H9 (cell line): Measurements from ENCODE around the gene TEAD1. TPM values are rescaled to one million over a fixed set of nuclear protein-coding genes. Genes with fewer than 3 reads are reported as not detected.

Source experiments
- DNase-seq: peaks from one replicate; pipeline ENCODE4 v3.0.0-alpha.2; 2017
- H2AFZ ChIP-seq: one replicate; pipeline ENCODE4 v1.6.1; 2013; ENCODE audit warnings: mild to moderate bottlenecking, low read length, control low read depth, moderate library complexity
- H2AK5ac ChIP-seq: 2 replicates; pipeline ENCODE4 v1.6.1; 2013; ENCODE audit warnings: low read length, control low read depth, mixed read lengths; ENCODE audit not compliant: insufficient read length
- H2BK120ac ChIP-seq: one replicate; pipeline ENCODE4 v1.6.1; 2013; ENCODE audit warnings: low read depth, mild to moderate bottlenecking, low read length, control low read depth, inconsistent platforms; ENCODE audit not compliant: poor library complexity, severe bottlenecking
- H2BK12ac ChIP-seq: 2 replicates; pipeline ENCODE4 v1.6.1; 2013; ENCODE audit warnings: low read length, control low read depth, mixed read lengths, low read depth; ENCODE audit not compliant: insufficient read length
- H2BK15ac ChIP-seq: 2 replicates; pipeline ENCODE4 v1.6.1; 2013; ENCODE audit warnings: low read depth, low read length, control low read depth
- H2BK20ac ChIP-seq: one replicate; pipeline ENCODE4 v1.6.1; 2013; ENCODE audit warnings: low read depth, mild to moderate bottlenecking, low read length, control low read depth, inconsistent platforms; ENCODE audit not compliant: poor library complexity, severe bottlenecking
- H2BK5ac ChIP-seq: 2 replicates; pipeline ENCODE4 v1.6.1; 2013; ENCODE audit warnings: low read length, control low read depth, mixed read lengths; ENCODE audit not compliant: insufficient read length
- H3K14ac ChIP-seq: 2 replicates; pipeline ENCODE4 v1.6.1; 2013; ENCODE audit warnings: low read length, control low read depth; ENCODE audit not compliant: insufficient read depth
- H3K18ac ChIP-seq: 2 replicates; pipeline ENCODE4 v1.6.1; 2013; ENCODE audit warnings: low read depth, mild to moderate bottlenecking, mixed read lengths, low read length, control low read depth; ENCODE audit not compliant: insufficient read length
- H3K23ac ChIP-seq: 2 replicates; pipeline ENCODE4 v1.6.1; 2013; ENCODE audit warnings: low read length, control low read depth, mixed read lengths, low read depth; ENCODE audit not compliant: insufficient read length
- H3K23me2 ChIP-seq: 2 replicates; pipeline ENCODE4 v1.6.1; 2013; ENCODE audit warnings: low read depth, mild to moderate bottlenecking, mixed read lengths, low read length, control low read depth; ENCODE audit not compliant: insufficient read length, poor library complexity, severe bottlenecking
- H3K27ac ChIP-seq: 2 replicates; pipeline ENCODE4 v1.5.1; 2013; ENCODE audit warnings: low read length, control low read depth, mixed read lengths, low read depth; ENCODE audit not compliant: insufficient read length
- H3K27me3 ChIP-seq: 2 replicates; pipeline ENCODE4 v1.6.1; 2013; ENCODE audit warnings: low read length, control low read depth, inconsistent platforms; ENCODE audit not compliant: insufficient read depth
- H3K4ac ChIP-seq: 2 replicates; pipeline ENCODE4 v1.6.1; 2013; ENCODE audit warnings: low read depth, mild to moderate bottlenecking, control low read depth, inconsistent platforms, low read length, moderate library complexity
- H3K4me1 ChIP-seq: 2 replicates; pipeline ENCODE4 v1.6.1; 2013; ENCODE audit warnings: low read length, control low read depth, inconsistent platforms; ENCODE audit not compliant: insufficient read depth
- H3K4me2 ChIP-seq: 2 replicates; pipeline ENCODE4 v1.6.1; 2013; ENCODE audit warnings: low read length, control low read depth, mixed read lengths; ENCODE audit not compliant: insufficient read length, insufficient read depth
- H3K56ac ChIP-seq: 2 replicates; pipeline ENCODE4 v1.6.1; 2013; ENCODE audit warnings: low read depth, mild to moderate bottlenecking, mixed read lengths, low read length, control low read depth; ENCODE audit not compliant: insufficient read length
- H3K79me1 ChIP-seq: 2 replicates; pipeline ENCODE4 v1.6.1; 2013; ENCODE audit warnings: low read depth, mild to moderate bottlenecking, moderate library complexity, low read length, control low read depth, inconsistent platforms; ENCODE audit not compliant: insufficient read depth, poor library complexity, severe bottlenecking
- H3K79me2 ChIP-seq: 2 replicates; pipeline ENCODE4 v1.6.1; 2013; ENCODE audit warnings: low read length, control low read depth, inconsistent platforms; ENCODE audit not compliant: insufficient read depth
- H3K9ac ChIP-seq: 2 replicates; pipeline ENCODE4 v1.6.1; 2013; ENCODE audit warnings: low read length, control low read depth, mixed read lengths; ENCODE audit not compliant: insufficient read length; ENCODE audit errors: extremely low read depth
- H3K9me3 ChIP-seq: one replicate; pipeline ENCODE4 v1.6.1; 2013; ENCODE audit warnings: low read depth, low read length, inconsistent platforms; ENCODE audit not compliant: control insufficient read depth
- H3T11ph ChIP-seq: one replicate; pipeline ENCODE4 v1.6.1; 2013; ENCODE audit warnings: mild to moderate bottlenecking, low read length, control low read depth, inconsistent platforms
- H4K20me1 ChIP-seq: one replicate; pipeline ENCODE4 v1.6.1; 2013; ENCODE audit not compliant: control insufficient read depth, insufficient read length, insufficient read depth
- H4K5ac ChIP-seq: 2 replicates; pipeline ENCODE4 v1.6.1; 2013; ENCODE audit warnings: low read depth, mild to moderate bottlenecking, mixed read lengths, low read length, control low read depth; ENCODE audit not compliant: insufficient read length
- H4K8ac ChIP-seq: replicated peaks from 2 replicates; pipeline ENCODE4 v1.6.1; 2013; ENCODE audit warnings: low read length, control low read depth, mixed read lengths, low read depth; ENCODE audit not compliant: insufficient read length
- H4K91ac ChIP-seq: 2 replicates; pipeline ENCODE4 v1.6.1; 2013; ENCODE audit warnings: low read depth, mild to moderate bottlenecking, moderate library complexity, mixed read lengths, low read length, control low read depth; ENCODE audit not compliant: insufficient read length
- H3K27ac Mint-ChIP-seq, 3 experiments: 2 replicates in 2 of 3; 3 replicates in 1 of 3; pipeline ENCODE4 v1.8.0; 2020 to 2021; ENCODE audit warnings: mixed read lengths in 3 of 3, mild to moderate bottlenecking in 1 of 3, moderate library complexity in 1 of 3
- H3K27me3 Mint-ChIP-seq: 2 replicates; pipeline ENCODE4 v1.8.0; 2021; ENCODE audit warnings: low read depth, mild to moderate bottlenecking, moderate library complexity, mixed read lengths
- H3K36me3 Mint-ChIP-seq, 3 experiments: 2 replicates in 2 of 3; 3 replicates in 1 of 3; pipeline ENCODE4 v1.8.0; 2020 to 2021; ENCODE audit warnings: low read depth in 3 of 3, mixed read lengths in 3 of 3; ENCODE audit not compliant: insufficient read depth in 1 of 3
- H3K4me1 Mint-ChIP-seq, 2 experiments: 2 replicates each; pipeline ENCODE4 v1.8.0; 2020; ENCODE audit warnings: mixed read lengths in 2 of 2
- H3K4me3 Mint-ChIP-seq, 2 experiments: 2 replicates in 1 of 2; 3 replicates in 1 of 2; pipeline ENCODE4 v1.8.0; 2020 to 2021; ENCODE audit warnings: mild to moderate bottlenecking in 2 of 2, mixed read lengths in 2 of 2, moderate library complexity in 1 of 2
- H3K9me3 Mint-ChIP-seq, 2 experiments: 2 replicates in 1 of 2; 3 replicates in 1 of 2; pipeline ENCODE4 v1.8.0; 2020; ENCODE audit warnings: mild to moderate bottlenecking in 2 of 2, mixed read lengths in 2 of 2, moderate library complexity in 1 of 2
- CTCF ChIP-seq: fragments of 200-600 bp; sonication (generic); conservative IDR thresholded peaks from 3 replicates; pipeline ENCODE4 v1.8.0; 2021; ENCODE audit warnings: antibody characterized with exemption, mild to moderate bottlenecking
- WGBS: extraction: QIAGEN DNeasy Blood & Tissue Kit; methylation state at CpG from one replicate; pipeline ENCODE4 v1.1.7; 2013; ENCODE audit warnings: missing lambda C conversion rate, low lambda C conversion rate, mixed read lengths; ENCODE audit not compliant: insufficient read length; ENCODE audit errors: extremely low coverage; 5-methylcytosine and 5-hydroxymethylcytosine counted together
- total RNA-seq: library from RNA; stranded (reverse); gene quantifications from 2 replicates; pipeline ENCODE4 v1.2.1, GENCODE V29; 2021

The TEAD1 gene
- total RNA-seq, 1 experiment from 2014 or later = 75.1 TPM

- Histone ChIP-seq H4K5ac (no peak overlapping the region), H3K9me3 (no peaks in the 10 kb centered on the region), H3K14ac (no peak overlapping the region), H3K4me2 (no peak overlapping the region), H3T11ph (no peak overlapping the region), H3K23me2 (no peaks in the 10 kb centered on the region), H3K9ac (no peak overlapping the region), H3K23ac (no peak overlapping the region), H2BK15ac (0 out of 2 replicates have a peak overlapping the region, but pooled peaks have one; percentile 1), H4K91ac (no peak overlapping the region), H3K79me2 (no peaks in the 10 kb centered on the region), H3K4me1 (0 out of 2 replicates have a peak, but pooled peaks cover 5% of the 10 kb centered on the region), H2AK5ac (no peak overlapping the region), H2BK12ac (no peak overlapping the region), H2BK120ac (no peak overlapping the region), H2AFZ (no peak overlapping the region), H3K18ac (no peak overlapping the region), H2BK5ac (no peak overlapping the region), H3K4ac (no peak overlapping the region), H3K56ac (no peak overlapping the region), H3K79me1 (no peaks in the 10 kb centered on the region), H4K20me1 (no peaks in the 10 kb centered on the region), H4K8ac (no peak overlapping the region), H2BK20ac (no peak overlapping the region), H3K27ac (no peak overlapping the region), H3K27me3 (no peaks in the 10 kb centered on the region)
- DNase-seq = no peak
- Mint-ChIP-seq H3K36me3 (peaks cover 34 to 51% (median 35%) of the 10 kb centered on the region in 3 experiments), H3K4me1 (peaks cover 19 to 24% of the 10 kb centered on the region in 2 experiments), H3K4me3 (no peak overlapping the region), H3K27me3 (no peaks in the 10 kb centered on the region; the same call in 1 of the 2 replicates), H3K9me3 (no peaks in the 10 kb centered on the region), H3K27ac (peak overlapping the region in 2 of 3 experiments; percentile 42 to 79; a peak in 2 of 7 replicates)
- no CpG with 5 or more reads among the region's 5 CpGs for WGBS
- no peak for TF ChIP-seq CTCF
These were observed 215.0 kb downstream of the TEAD1 start for GRCh38 chr11:12889243-12889642.
